ENCODE results near the gene CMYA5.

GRCh38 chr5:79773612-79774011 is 84.0 kb downstream of the CMYA5 start:
- no peak for TF ChIP-seq YY1 (IDR thresholded peaks at IDR 0.05; ENCODE audit: insufficient read depth, insufficient read length)
- TF ChIP-seq ZNF274 (IDR thresholded peaks at IDR 0.05; ENCODE audit: low read depth, low read length): no peak

All from NT2/D1 (cell line).